BJ (cell line): ENCODE data around the gene CCDC136. TPM values are rescaled to one million over a fixed set of nuclear protein-coding genes. Genes with fewer than 3 reads are reported as not detected.

ENCODE experiments used
- CTCF ChIA-PET: fragments of 350-600 bp; formaldehyde crosslinking; extraction: SDS; loops from one replicate; lab custom pipeline; 2021; ENCODE audit warnings: antibody characterized with exemption, inconsistent platforms; lab: Yijun Ruan, JAX
- POLR2A ChIA-PET: fragments of 300-600 bp; sonication (Branson Sonifier 250); formaldehyde crosslinking; extraction: SDS; loops from one replicate; lab custom pipeline; 2021; ENCODE audit warnings: antibody characterized with exemption; lab: Charles Lee
- DNase-seq: peaks from one replicate; pipeline ENCODE4 v3.0.0-alpha.2; 2011; ENCODE audit warnings: low read depth
- H3K27me3 ChIP-seq: 2 replicates; pipeline ENCODE4 v1.6.0; 2011; ENCODE audit warnings: low read length; ENCODE audit not compliant: control insufficient read depth, insufficient read depth
- H3K36me3 ChIP-seq: 2 replicates; pipeline ENCODE4 v1.5.1; 2011; ENCODE audit warnings: low read length; ENCODE audit not compliant: control insufficient read depth, insufficient read depth
- H3K4me3 ChIP-seq: 2 replicates; pipeline ENCODE4 v1.5.1; 2011; ENCODE audit warnings: low read depth, mild to moderate bottlenecking, control low read depth, low read length
- polyA plus RNA-seq: library from polyadenylated mRNA; depleted of rRNA; stranded (reverse); fragments of >200 nt; gene quantifications from 2 replicates; pipeline ENCODE4 v1.2.3, GENCODE V29; 2011
- TF ChIP-seq, protein P1 (sequence below): IDR thresholded peaks from 2 replicates; pipeline ENCODE4 v1.5.1; 2011; ENCODE audit warnings: low read depth, mild to moderate bottlenecking, control low read depth, inconsistent platforms, low read length, moderate library complexity; ENCODE audit not compliant: insufficient read depth

CCDC136 gene
- polyA plus RNA-seq, 1 experiment, result 13.2 TPM

DNA sequence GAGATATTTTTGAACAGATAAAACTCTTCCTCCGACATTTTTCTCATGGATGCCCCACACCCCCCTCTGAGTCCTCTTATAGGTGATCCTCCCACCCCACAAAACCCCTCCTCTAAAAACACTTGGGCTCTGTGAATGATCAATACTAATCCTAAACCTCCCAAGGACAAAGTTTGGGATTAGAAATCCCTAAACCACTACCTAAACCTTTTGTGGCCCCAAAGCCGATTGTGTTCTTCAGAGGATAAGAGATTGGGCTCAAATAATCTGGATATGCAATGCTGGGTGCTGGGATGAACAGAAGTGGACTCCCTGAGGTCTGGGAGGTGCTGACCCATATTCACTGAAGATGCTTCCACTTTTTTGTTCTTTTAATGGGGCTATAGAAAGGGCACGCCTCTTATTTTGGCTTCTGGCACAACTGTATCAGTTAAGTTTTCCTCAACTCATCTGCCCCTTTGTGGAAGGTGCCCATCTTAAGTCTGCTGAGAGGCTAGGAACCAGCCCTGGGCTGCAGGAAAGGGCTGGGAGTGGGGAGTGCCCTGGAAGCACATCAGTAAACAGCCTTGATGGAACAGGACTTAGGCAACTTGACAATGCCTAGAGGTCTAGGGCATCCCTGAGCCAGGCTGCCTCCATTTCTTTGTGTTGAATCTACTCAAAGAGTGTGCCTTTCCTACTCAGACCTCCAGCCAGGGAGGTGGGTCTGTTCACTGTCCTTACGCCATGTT is 15.9 kb upstream of the CCDC136 start, which contains the start of gene OPN1SW:
Gene OPN1SW, minus strand, starts transcription at position 51 of the 731 bp plus-strand sequence. Its CDS starts 13 bp downstream, at position 38.
- H3K36me3 ChIP-seq, result peaks cover 6% of the 10 kb centered on the region
- H3K27me3 ChIP-seq, result no peaks in the 10 kb centered on the region
- ChIA-PET CTCF (no interaction called here), POLR2A (no interaction called here)
- TF ChIP-seq, protein P1, sequence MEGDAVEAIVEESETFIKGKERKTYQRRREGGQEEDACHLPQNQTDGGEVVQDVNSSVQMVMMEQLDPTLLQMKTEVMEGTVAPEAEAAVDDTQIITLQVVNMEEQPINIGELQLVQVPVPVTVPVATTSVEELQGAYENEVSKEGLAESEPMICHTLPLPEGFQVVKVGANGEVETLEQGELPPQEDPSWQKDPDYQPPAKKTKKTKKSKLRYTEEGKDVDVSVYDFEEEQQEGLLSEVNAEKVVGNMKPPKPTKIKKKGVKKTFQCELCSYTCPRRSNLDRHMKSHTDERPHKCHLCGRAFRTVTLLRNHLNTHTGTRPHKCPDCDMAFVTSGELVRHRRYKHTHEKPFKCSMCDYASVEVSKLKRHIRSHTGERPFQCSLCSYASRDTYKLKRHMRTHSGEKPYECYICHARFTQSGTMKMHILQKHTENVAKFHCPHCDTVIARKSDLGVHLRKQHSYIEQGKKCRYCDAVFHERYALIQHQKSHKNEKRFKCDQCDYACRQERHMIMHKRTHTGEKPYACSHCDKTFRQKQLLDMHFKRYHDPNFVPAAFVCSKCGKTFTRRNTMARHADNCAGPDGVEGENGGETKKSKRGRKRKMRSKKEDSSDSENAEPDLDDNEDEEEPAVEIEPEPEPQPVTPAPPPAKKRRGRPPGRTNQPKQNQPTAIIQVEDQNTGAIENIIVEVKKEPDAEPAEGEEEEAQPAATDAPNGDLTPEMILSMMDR, result no peak
- no peak within 1 kb of the TSS for H3K4me3 ChIP-seq
- DNase-seq, result no peak

DNA sequence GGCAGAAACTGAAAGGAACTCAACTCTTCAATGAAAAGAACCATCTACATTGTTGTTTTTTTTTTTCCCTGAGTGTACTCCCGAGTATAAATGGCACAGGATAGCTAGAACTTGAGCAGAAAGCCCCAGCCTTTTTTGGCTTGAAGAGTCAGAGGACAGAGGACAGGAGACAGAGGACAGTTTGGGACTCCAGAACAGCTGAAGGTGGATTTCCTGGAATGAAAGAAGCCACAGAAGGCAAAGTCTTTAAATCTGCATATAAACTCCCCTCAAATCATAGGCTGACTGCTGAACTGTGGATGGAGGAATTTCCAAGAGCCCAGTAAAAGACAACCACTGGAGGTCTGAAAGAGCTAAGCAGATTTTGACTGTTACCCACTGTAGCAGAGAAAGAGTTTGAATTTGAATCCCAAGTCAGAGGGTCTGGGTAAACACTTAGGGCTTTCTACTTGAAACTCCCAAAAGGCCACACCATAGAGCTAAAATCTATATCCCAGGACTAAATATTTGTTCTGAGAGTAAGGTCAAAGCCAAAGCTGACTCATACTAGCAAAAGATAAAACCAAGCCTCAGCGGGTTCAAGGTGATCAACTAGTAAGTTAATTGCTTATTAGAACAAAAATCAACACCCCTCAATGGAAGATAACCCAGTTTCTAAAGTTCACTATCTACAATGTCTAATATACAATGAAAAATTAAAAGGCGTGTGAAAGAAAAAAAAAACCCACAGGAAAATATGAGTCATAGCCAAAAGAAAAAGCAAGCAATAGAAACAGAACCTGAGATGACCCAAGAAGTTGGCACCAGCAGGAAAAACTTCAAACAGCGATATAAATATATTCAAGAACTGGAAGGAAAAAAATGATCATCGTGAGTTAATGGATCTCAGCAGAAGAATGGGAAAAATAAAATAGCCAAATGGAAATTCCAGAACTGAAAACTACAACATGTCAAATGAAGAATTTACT is 14.3 kb upstream of the CCDC136 start:
- POLR2A ChIA-PET, result interaction anchor here (0.6 kb wide), 1 partner anchor 97 kb away, joined by 7 read pairs; no protein-coding TSS in a partner anchor
- DNase-seq, result no peak
- CTCF ChIA-PET, result interaction anchor here (0.6 kb wide), 1 partner anchor 16 kb away, joined by 3 read pairs; no protein-coding TSS in a partner anchor
- Histone ChIP-seq H3K4me3 (no peak overlapping the region), H3K27me3 (no peaks in the 10 kb centered on the region), H3K36me3 (peaks cover 5% of the 10 kb centered on the region)
- TF ChIP-seq, protein P1, result no peak

DNA sequence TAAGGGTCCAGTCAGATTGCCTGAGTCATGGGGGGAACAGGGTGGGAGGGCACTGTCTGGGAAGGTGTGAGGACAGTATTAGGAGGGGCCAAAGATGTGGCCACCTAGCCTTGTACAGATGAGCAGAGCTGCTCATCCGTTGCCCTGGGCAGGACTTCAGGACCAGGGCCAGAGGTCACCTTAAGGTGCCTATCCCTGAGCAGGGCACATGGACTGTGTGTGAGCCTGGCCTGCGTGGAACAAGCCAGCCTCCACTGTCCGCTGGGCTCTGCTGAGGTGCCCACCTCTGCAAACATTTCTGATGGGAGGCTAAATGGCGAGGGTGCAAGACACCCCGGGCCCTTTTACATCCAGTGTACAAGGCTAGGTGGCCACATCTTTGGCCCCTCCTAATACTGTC is 12.8 kb upstream of the CCDC136 start:
- TF ChIP-seq, protein P1, result no peak
- peaks cover 1% of the 10 kb centered on the region for H3K36me3 ChIP-seq
- POLR2A ChIA-PET, result interaction anchor here (0.6 kb wide), 1 partner anchor 22 kb away, joined by 5 read pairs; no protein-coding TSS in a partner anchor
- no peak for DNase-seq
- CTCF ChIA-PET, result interaction anchor here (0.6 kb wide), 1 partner anchor 148 kb away, joined by 4 read pairs; no protein-coding TSS in a partner anchor
- no peaks in the 10 kb centered on the region for H3K27me3 ChIP-seq
- no peak overlapping the region for H3K4me3 ChIP-seq

DNA sequence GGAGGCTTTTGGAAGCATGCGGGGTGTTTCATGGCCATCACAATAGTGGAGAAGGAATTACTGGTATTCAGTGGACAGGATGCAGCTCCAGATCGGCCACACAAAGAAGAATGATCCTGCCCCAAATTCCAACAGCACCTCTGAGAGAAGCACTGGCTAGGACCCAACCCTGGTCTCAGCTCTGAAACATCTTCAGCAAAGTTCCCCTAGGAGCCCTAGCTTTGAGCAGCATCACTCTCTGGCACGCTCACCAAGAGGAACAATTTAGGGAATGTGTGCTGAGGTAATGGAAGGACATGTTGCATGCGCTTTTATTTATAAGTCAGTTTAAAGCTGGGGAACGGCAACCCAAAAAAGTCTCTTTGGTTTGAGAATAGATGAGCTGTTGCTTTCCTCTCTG is 10.6 kb upstream of the CCDC136 start:
- Histone ChIP-seq H3K27me3 (no peaks in the 10 kb centered on the region), H3K36me3 (no peaks in the 10 kb centered on the region; the same call in 1 of the 2 replicates), H3K4me3 (no peak overlapping the region)
- CTCF ChIA-PET, result interaction anchor here (1.1 kb wide), 1 partner anchor 14 kb away, joined by 3 read pairs; no protein-coding TSS in a partner anchor
- peak; percentile 64 for DNase-seq
- TF ChIP-seq, protein P1, result no peak
- POLR2A ChIA-PET, result interaction anchor here (0.6 to 0.7 kb wide), 2 partner anchors 11 to 31 kb away, joined by 3 to 6 read pairs; no protein-coding TSS in a partner anchor

DNA sequence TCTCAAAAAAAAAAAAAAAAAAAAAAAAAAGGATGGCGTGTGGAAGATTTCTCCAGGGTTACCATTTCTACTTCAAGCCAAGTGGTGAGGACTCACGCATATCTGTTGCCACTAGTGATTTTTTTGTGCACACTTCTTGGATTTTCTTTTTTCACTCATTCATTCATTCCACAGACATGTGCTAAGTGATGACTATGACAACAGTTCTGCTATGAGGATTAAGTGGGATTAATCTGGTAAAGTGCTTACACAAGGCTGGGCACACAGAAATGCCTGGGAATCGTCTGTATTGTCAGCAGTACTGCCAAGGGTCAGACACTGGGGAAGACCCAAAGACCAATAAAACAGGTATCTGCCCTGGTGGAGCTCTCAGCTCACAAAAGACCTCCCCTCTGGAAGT is 9.9 kb upstream of the CCDC136 start:
- no peaks in the 10 kb centered on the region for H3K36me3 ChIP-seq
- CTCF ChIA-PET, result interaction anchor here (0.8 to 1.1 kb wide), 2 partner anchors 13 to 46 kb away, joined by 3 read pairs; no protein-coding TSS in a partner anchor
- H3K4me3 ChIP-seq, result no peak overlapping the region
- TF ChIP-seq, protein P1, result no peak
- no peak for DNase-seq
- no peaks in the 10 kb centered on the region for H3K27me3 ChIP-seq
- POLR2A ChIA-PET, result no interaction called here
